Epithelial cell of proximal tubule (primary cell): Measurements from ENCODE around the gene CACNA2D4. TPM values are rescaled to one million over a fixed set of nuclear protein-coding genes. Genes with fewer than 3 reads are reported as not detected.

Experiments used
- DNase-seq: peaks from one replicate; pipeline ENCODE4 v3.0.0-alpha.2; 2011; ENCODE audit warnings: low read depth
- H3K4me3 ChIP-seq: 2 replicates; pipeline ENCODE4 v1.5.1; 2011; ENCODE audit warnings: low read depth, mild to moderate bottlenecking, low read length
- total RNA-seq: library from RNA; depleted of rRNA; stranded (reverse); fragments of >200 nt; gene quantifications from 2 replicates; pipeline ENCODE4 v1.2.3, GENCODE V29; 2015
- TF ChIP-seq, protein P1 (sequence below): conservative IDR thresholded peaks from 2 replicates; pipeline ENCODE4 v1.5.1; 2012; ENCODE audit warnings: low read depth, mild to moderate bottlenecking, low read length

The CACNA2D4 gene
- total RNA-seq, 1 donor from 2014 or later: 1.6 TPM

DNA sequence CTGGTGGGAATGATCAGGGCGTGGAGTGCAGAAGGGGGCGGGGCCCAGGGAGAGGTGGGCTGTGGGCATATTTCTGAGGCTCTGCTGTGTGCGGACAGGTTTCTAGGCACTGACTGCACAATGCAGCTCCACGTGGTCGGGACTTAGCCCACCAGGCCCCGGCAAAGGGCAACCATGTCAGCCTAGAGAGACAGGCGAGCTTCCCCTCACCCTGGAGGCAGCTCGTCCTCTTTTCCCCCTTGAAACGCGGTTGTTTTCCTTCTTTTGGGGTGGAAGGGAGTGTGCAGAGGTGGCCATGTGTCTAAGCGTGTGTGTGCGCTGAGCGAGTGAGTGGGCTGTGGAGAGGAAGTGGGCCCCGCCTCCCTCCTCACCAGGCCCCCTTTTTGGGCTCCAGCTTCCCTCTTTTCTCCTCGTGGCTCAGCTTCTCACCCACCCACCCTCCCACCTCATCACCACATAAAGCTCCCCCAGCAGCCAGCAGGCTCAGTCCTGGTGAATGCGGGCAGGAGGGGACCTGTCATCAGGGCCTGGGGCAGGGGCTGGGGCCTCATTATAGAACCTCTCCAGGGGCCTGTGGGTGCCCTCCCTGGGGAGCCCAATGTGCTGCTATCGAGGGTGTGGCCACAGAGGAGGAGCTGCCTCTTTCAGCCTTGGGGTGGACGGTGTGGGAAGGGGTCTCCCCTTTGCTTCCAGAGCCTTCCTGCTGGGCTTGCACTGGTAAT lies 76.1 kb downstream of the CACNA2D4 start:
- TF ChIP-seq, protein P1, sequence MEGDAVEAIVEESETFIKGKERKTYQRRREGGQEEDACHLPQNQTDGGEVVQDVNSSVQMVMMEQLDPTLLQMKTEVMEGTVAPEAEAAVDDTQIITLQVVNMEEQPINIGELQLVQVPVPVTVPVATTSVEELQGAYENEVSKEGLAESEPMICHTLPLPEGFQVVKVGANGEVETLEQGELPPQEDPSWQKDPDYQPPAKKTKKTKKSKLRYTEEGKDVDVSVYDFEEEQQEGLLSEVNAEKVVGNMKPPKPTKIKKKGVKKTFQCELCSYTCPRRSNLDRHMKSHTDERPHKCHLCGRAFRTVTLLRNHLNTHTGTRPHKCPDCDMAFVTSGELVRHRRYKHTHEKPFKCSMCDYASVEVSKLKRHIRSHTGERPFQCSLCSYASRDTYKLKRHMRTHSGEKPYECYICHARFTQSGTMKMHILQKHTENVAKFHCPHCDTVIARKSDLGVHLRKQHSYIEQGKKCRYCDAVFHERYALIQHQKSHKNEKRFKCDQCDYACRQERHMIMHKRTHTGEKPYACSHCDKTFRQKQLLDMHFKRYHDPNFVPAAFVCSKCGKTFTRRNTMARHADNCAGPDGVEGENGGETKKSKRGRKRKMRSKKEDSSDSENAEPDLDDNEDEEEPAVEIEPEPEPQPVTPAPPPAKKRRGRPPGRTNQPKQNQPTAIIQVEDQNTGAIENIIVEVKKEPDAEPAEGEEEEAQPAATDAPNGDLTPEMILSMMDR: no peak
- H3K4me3 ChIP-seq: no peak overlapping the region
- no peak for DNase-seq

- DNase-seq: no peak
- TF ChIP-seq, protein P1: no peak
- no peak overlapping the region for H3K4me3 ChIP-seq
Observed at GRCh38 chr12:1841586-1842182, 76.8 kb downstream of the CACNA2D4 start.

- no peak overlapping the region for H3K4me3 ChIP-seq
Observed at GRCh38 chr12:1840981-1841425, 77.4 kb downstream of the CACNA2D4 start.

DNA sequence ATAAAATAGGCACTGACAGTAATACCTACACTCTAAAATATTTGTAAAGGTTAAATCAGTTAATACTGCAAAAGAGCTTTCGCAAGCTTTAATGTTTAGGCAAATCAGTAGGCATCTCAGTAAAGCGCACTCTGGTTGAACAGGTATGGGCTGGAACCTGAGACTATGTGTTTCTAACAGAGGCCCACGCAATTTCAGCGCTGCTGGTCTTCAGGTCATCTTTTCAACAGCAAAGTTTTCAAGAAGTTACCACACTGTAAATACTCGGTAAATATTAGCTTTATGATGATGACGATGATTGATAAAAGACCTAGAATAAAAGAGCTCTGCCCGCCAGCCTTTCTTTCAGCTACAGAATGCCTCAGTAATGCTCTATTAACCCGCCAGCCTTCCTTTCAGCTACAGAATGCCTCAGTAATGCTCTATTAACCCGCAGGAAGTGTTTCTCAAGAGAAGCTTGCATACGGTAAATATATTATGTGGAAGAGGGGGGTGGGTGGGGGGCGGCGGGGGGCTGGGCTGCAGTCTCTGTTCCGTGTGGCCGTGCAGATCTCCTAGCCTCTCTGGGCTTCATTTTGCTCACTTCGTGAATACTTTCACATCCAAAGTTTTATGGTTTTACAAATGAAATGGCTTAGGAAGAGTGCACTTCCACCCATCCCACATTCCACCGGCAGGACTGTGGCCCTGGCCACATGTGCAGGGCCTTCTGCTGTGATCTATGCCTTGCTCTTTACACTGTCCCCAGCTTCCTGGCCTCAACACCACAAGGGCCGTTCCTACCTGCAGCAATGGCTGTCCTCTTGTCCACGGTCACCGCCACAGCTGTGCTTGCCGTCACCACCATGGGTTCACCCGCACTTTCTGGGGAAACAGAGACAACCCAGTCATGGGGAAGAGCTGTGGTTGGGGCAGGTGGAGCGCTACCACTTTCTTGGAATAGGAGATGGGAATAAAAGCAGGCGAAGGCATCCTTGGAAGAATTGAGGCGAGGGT lies 78.2 kb downstream of the CACNA2D4 start:
- no peak overlapping the region for H3K4me3 ChIP-seq
- DNase-seq: no peak
- TF ChIP-seq, protein P1: no peak

More at GRCh38 chr12:1840981-1841425, 77.4 kb downstream of the CACNA2D4 start:
- no peak for DNase-seq
- TF ChIP-seq, protein P1: no peak

DNA sequence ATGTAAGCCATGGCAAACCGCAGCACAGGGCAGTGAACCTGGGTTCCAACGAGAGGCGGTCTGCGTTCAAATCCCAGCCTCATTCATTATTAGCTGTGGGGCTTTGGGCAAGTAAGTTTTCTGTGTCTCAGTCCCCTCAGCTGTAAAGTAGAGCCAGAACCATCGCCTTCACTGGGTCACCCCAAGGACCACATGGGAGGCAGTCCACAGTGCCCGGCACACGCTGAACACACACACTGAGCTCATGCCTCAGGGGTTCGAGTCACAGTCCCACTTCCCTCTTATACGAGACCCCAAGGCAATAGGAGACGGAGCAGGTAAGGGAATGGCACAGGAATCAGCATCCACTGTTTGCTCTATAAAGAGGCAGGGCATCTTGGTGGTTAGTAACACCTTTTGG lies 79.0 kb downstream of the CACNA2D4 start:
- no peak for DNase-seq
- TF ChIP-seq, protein P1: no peak

GRCh38 chr12:1838994-1839365 lies 79.5 kb downstream of the CACNA2D4 start:
- TF ChIP-seq, protein P1: no peak
- no peak overlapping the region for H3K4me3 ChIP-seq
- DNase-seq: no peak

More for the DNA sequence above, 79.0 kb downstream of the CACNA2D4 start:
- no peak overlapping the region for H3K4me3 ChIP-seq
